ENCODE measurements around the gene CDH22.

The CDH22 gene

GRCh38 chr20:46215913-46216707, 92.2 kb downstream of the CDH22 start:
- H3K4me1 Mint-ChIP-seq (ENCODE audit: low read depth) = no peaks in the 10 kb centered on the region
- H3K9me3 Mint-ChIP-seq = no peaks in the 10 kb centered on the region
- DNase-seq (ENCODE audit: low spot score) = no peak
- H3K4me3 Mint-ChIP-seq = no peak overlapping the region
- no peaks in the 10 kb centered on the region for H3K27me3 Mint-ChIP-seq (ENCODE audit: low read depth)
- no peak overlapping the region for H3K27ac Mint-ChIP-seq
- H3K36me3 Mint-ChIP-seq (ENCODE audit: low read depth) = no peaks in the 10 kb centered on the region

GRCh38 chr20:46214824-46215488, 93.3 kb downstream of the CDH22 start:
- H3K4me3 Mint-ChIP-seq = no peak overlapping the region
- DNase-seq (ENCODE audit: low spot score) = no peak
- no peak overlapping the region for H3K27ac Mint-ChIP-seq
- H3K9me3 Mint-ChIP-seq = no peaks in the 10 kb centered on the region
- no peaks in the 10 kb centered on the region for H3K27me3 Mint-ChIP-seq (ENCODE audit: low read depth)
- H3K4me1 Mint-ChIP-seq (ENCODE audit: low read depth) = no peaks in the 10 kb centered on the region
- no peaks in the 10 kb centered on the region for H3K36me3 Mint-ChIP-seq (ENCODE audit: low read depth)

GRCh38 chr20:46213946-46214823, 94.1 kb downstream of the CDH22 start:
- H3K27ac Mint-ChIP-seq = no peak overlapping the region
- H3K27me3 Mint-ChIP-seq (ENCODE audit: low read depth) = peaks cover 6% of the 10 kb centered on the region
- no peak overlapping the region for H3K4me3 Mint-ChIP-seq
- H3K4me1 Mint-ChIP-seq (ENCODE audit: low read depth) = no peaks in the 10 kb centered on the region
- no peaks in the 10 kb centered on the region for H3K36me3 Mint-ChIP-seq (ENCODE audit: low read depth)
- H3K9me3 Mint-ChIP-seq = no peaks in the 10 kb centered on the region
- DNase-seq (ENCODE audit: low spot score) = no peak

- H3K9me3 Mint-ChIP-seq = no peaks in the 10 kb centered on the region
- peaks cover 9% of the 10 kb centered on the region for H3K27me3 Mint-ChIP-seq (ENCODE audit: low read depth)
- no peaks in the 10 kb centered on the region for H3K4me1 Mint-ChIP-seq (ENCODE audit: low read depth)
- no peaks in the 10 kb centered on the region for H3K36me3 Mint-ChIP-seq (ENCODE audit: low read depth)
- no peak for DNase-seq (ENCODE audit: low spot score)
- H3K4me3 Mint-ChIP-seq = no peak overlapping the region
- no peak overlapping the region for H3K27ac Mint-ChIP-seq
Observed at GRCh38 chr20:46212876-46213275, 95.4 kb downstream of the CDH22 start.

GRCh38 chr20:46212252-46212651, 96.0 kb downstream of the CDH22 start:
- no peak for DNase-seq (ENCODE audit: low spot score)
- Mint-ChIP-seq H3K9me3 (no peaks in the 10 kb centered on the region), H3K27me3 (ENCODE audit: low read depth) (peaks cover 9% of the 10 kb centered on the region), H3K4me3 (no peak overlapping the region), H3K27ac (no peak overlapping the region), H3K36me3 (ENCODE audit: low read depth) (no peaks in the 10 kb centered on the region), H3K4me1 (ENCODE audit: low read depth) (no peaks in the 10 kb centered on the region)

GRCh38 chr20:46211331-46211722, 97.0 kb downstream of the CDH22 start:
- Mint-ChIP-seq H3K4me3 (no peak overlapping the region), H3K27me3 (ENCODE audit: low read depth) (peaks cover 9% of the 10 kb centered on the region), H3K27ac (no peak overlapping the region), H3K36me3 (ENCODE audit: low read depth) (no peaks in the 10 kb centered on the region), H3K9me3 (no peaks in the 10 kb centered on the region), H3K4me1 (ENCODE audit: low read depth) (peaks cover 2% of the 10 kb centered on the region)
- DNase-seq (ENCODE audit: low spot score) = no peak

- H3K9me3 Mint-ChIP-seq = no peaks in the 10 kb centered on the region
- no peak overlapping the region for H3K4me3 Mint-ChIP-seq
- no peak overlapping the region for H3K27ac Mint-ChIP-seq
- H3K36me3 Mint-ChIP-seq (ENCODE audit: low read depth) = no peaks in the 10 kb centered on the region
- DNase-seq (ENCODE audit: low spot score) = no peak
- peaks cover 9% of the 10 kb centered on the region for H3K27me3 Mint-ChIP-seq (ENCODE audit: low read depth)
- H3K4me1 Mint-ChIP-seq (ENCODE audit: low read depth) = peaks cover 6% of the 10 kb centered on the region
Observed at GRCh38 chr20:46210672-46211330, 97.5 kb downstream of the CDH22 start.

GRCh38 chr20:46209930-46210671, 98.2 kb downstream of the CDH22 start:
- no peak for DNase-seq (ENCODE audit: low spot score)
- Mint-ChIP-seq H3K36me3 (ENCODE audit: low read depth) (no peaks in the 10 kb centered on the region), H3K4me3 (no peak overlapping the region), H3K27me3 (ENCODE audit: low read depth) (peaks cover 9% of the 10 kb centered on the region), H3K9me3 (no peaks in the 10 kb centered on the region), H3K27ac (no peak overlapping the region), H3K4me1 (ENCODE audit: low read depth) (peaks cover 9% of the 10 kb centered on the region)

- Mint-ChIP-seq H3K4me1 (ENCODE audit: low read depth) (peaks cover 9% of the 10 kb centered on the region), H3K27me3 (ENCODE audit: low read depth) (peaks cover 11% of the 10 kb centered on the region), H3K4me3 (no peak overlapping the region), H3K9me3 (no peaks in the 10 kb centered on the region), H3K27ac (no peak overlapping the region), H3K36me3 (ENCODE audit: low read depth) (no peaks in the 10 kb centered on the region)
- no peak for DNase-seq (ENCODE audit: low spot score)
Observed at GRCh38 chr20:46207793-46208192, 100.5 kb downstream of the CDH22 start.

GRCh38 chr20:46206992-46207549, 101.2 kb downstream of the CDH22 start:
- no peaks in the 10 kb centered on the region for H3K9me3 Mint-ChIP-seq
- no peaks in the 10 kb centered on the region for H3K36me3 Mint-ChIP-seq (ENCODE audit: low read depth)
- peaks cover 11% of the 10 kb centered on the region for H3K27me3 Mint-ChIP-seq (ENCODE audit: low read depth)
- H3K27ac Mint-ChIP-seq = no peak overlapping the region
- DNase-seq (ENCODE audit: low spot score) = no peak
- no peak overlapping the region for H3K4me3 Mint-ChIP-seq
- peaks cover 9% of the 10 kb centered on the region for H3K4me1 Mint-ChIP-seq (ENCODE audit: low read depth)

- H3K27ac Mint-ChIP-seq = no peak overlapping the region
- H3K4me3 Mint-ChIP-seq = no peak overlapping the region
- peaks cover 15% of the 10 kb centered on the region for H3K27me3 Mint-ChIP-seq (ENCODE audit: low read depth)
- no peaks in the 10 kb centered on the region for H3K9me3 Mint-ChIP-seq
- no peak for DNase-seq (ENCODE audit: low spot score)
- H3K4me1 Mint-ChIP-seq (ENCODE audit: low read depth) = peaks cover 9% of the 10 kb centered on the region
- no peaks in the 10 kb centered on the region for H3K36me3 Mint-ChIP-seq (ENCODE audit: low read depth)
Observed at GRCh38 chr20:46206025-46206424, 102.3 kb downstream of the CDH22 start.

- peaks cover 9% of the 10 kb centered on the region for H3K4me1 Mint-ChIP-seq (ENCODE audit: low read depth)
- H3K27ac Mint-ChIP-seq = no peak overlapping the region
- peaks cover 17% of the 10 kb centered on the region for H3K27me3 Mint-ChIP-seq (ENCODE audit: low read depth)
- H3K36me3 Mint-ChIP-seq (ENCODE audit: low read depth) = no peaks in the 10 kb centered on the region
- no peak overlapping the region for H3K4me3 Mint-ChIP-seq
- no peak for DNase-seq (ENCODE audit: low spot score)
- H3K9me3 Mint-ChIP-seq = no peaks in the 10 kb centered on the region
Observed at GRCh38 chr20:46205349-46205748, 102.9 kb downstream of the CDH22 start.
